HCT116 (cell line): Measurements from ENCODE around the gene TBCD. TPM values are rescaled to one million over a fixed set of nuclear protein-coding genes. Genes with fewer than 3 reads are reported as not detected.
"Not testable (repeated sequence)": the region's sequence is repeated elsewhere in the genome, so short reads cannot be mapped to it uniquely, and the experiment has no call there.

Source experiments
- ATAC-seq: fragments of 200-7000 bp; cut with Tn5 transposase; 2 replicates; pipeline ENCODE4 v1.9.1; 2020; ENCODE audit warnings: mild to moderate bottlenecking, moderate library complexity
- BruUV-seq: library from RNA; stranded (reverse); fragments of 400-500 nt; replicated peaks from 2 replicates; lab custom pipeline; 2021; lab: Mats Ljungman, UMichigan
- CTCF ChIA-PET: fragments of 300-600 bp; sonication (Branson Sonifier 250); formaldehyde crosslinking; loops from one replicate; lab custom pipeline; 2021; ENCODE audit warnings: antibody characterized with exemption; lab: Charles Lee
- POLR2A ChIA-PET: fragments of 300-600, 350-600 bp; sonication (Branson Sonifier 250); formaldehyde crosslinking; loops from one replicate; lab custom pipeline; 2021; ENCODE audit warnings: antibody characterized with exemption; lab: Charles Lee
- RAD21 ChIA-PET, 2 experiments: fragments of 300-600 bp; sonication (Branson Sonifier 250); formaldehyde crosslinking; loops; one replicate each; lab custom pipeline; 2023; ENCODE audit warnings: low total read pairs in 2 of 2; ENCODE audit not compliant: uncharacterized antibody in 2 of 2, unreplicated experiment in 2 of 2, low non-redundant PET in 1 of 2; lab: Charles Lee
- DNase-seq: peaks from one replicate; pipeline ENCODE4 v3.0.0-alpha.2; 2010; ENCODE audit warnings: low read depth, low spot score
- H2AFZ ChIP-seq: fragments of 200-600 bp; shearing (Covaris generic), sonication (generic); 2 replicates; pipeline ENCODE4 v1.6.1; 2017; ENCODE audit warnings: low read depth, mixed run types, mixed read lengths, antibody characterized with exemption, low read length; ENCODE audit not compliant: poor library complexity, severe bottlenecking
- H3K27ac ChIP-seq: 2 replicates; pipeline ENCODE4 v1.5.1; 2012; ENCODE audit warnings: low read depth, low read length
- H3K27me3 ChIP-seq: fragments of 200-600 bp; sonication (generic); 2 replicates; pipeline ENCODE4 v1.6.1; 2016; ENCODE audit warnings: mixed run types, low read length, mixed read lengths; ENCODE audit not compliant: insufficient read depth
- H3K36me3 ChIP-seq, 2 experiments: fragments of 200-500 bp in 1 of 2; fragments of 200-600 bp in 1 of 2; sonication (Bioruptor generic) in 1 of 2; sonication (generic) in 1 of 2; 2 replicates each; pipeline versions ENCODE4 v1.5.1 to v1.6.1; 2014 to 2016; ENCODE audit warnings: low read length in 2 of 2, inconsistent platforms in 1 of 2, mixed read lengths in 1 of 2, mixed run types in 1 of 2; ENCODE audit not compliant: insufficient read depth in 2 of 2, control insufficient read depth in 1 of 2
- H3K4me1 ChIP-seq, 2 experiments: fragments of 200-600 bp in 1 of 2; sonication (generic) in 1 of 2; 2 replicates each; pipeline versions ENCODE4 v1.5.1 to v1.6.1; 2012 to 2017; ENCODE audit warnings: low read length in 2 of 2, inconsistent platforms in 1 of 2, mild to moderate bottlenecking in 1 of 2, mixed read lengths in 1 of 2, mixed run types in 1 of 2, moderate library complexity in 1 of 2; ENCODE audit not compliant: insufficient read depth in 2 of 2, control insufficient read depth in 1 of 2
- H3K4me2 ChIP-seq: fragments of 200-600 bp; sonication (generic); 2 replicates; pipeline ENCODE4 v1.6.1; 2017; ENCODE audit warnings: mixed run types, low read length, mixed read lengths
- H3K4me3 ChIP-seq, 2 experiments: fragments of 200-600 bp in 1 of 2; sonication (generic) in 1 of 2; replicated peaks in 1 of 2; 2 replicates each; pipeline ENCODE4 v1.5.1; 2011 to 2016; ENCODE audit warnings: low read length in 2 of 2, control low read depth in 1 of 2, low read depth in 1 of 2, mild to moderate bottlenecking in 1 of 2, mixed read lengths in 1 of 2, mixed run types in 1 of 2
- H3K79me2 ChIP-seq: fragments of 200-600 bp; sonication (generic); 2 replicates; pipeline ENCODE4 v1.6.1; 2017; ENCODE audit warnings: mild to moderate bottlenecking, mixed run types, low read length, moderate library complexity, mixed read lengths; ENCODE audit not compliant: insufficient read depth
- H3K9ac ChIP-seq: fragments of 200-600 bp; sonication (generic); 2 replicates; pipeline ENCODE4 v1.6.1; 2016; ENCODE audit warnings: low read length, mixed read lengths
- H3K9me2 ChIP-seq: fragments of 200-600 bp; sonication (generic), shearing (Covaris generic); 2 replicates; pipeline ENCODE4 v1.6.1; 2017; ENCODE audit warnings: mixed run types, mild to moderate bottlenecking, moderate library complexity; ENCODE audit not compliant: insufficient read depth
- H3K9me3 ChIP-seq, 2 experiments: fragments of 200-500 bp in 1 of 2; fragments of 200-600 bp in 1 of 2; sonication (Bioruptor generic) in 1 of 2; sonication (generic) in 1 of 2; 2 replicates each; pipeline ENCODE4 v1.6.1; 2014 to 2017; ENCODE audit warnings: low read length in 2 of 2, mixed read lengths in 2 of 2, inconsistent platforms in 1 of 2, low read depth in 1 of 2, mild to moderate bottlenecking in 1 of 2, mixed run types in 1 of 2, moderate library complexity in 1 of 2; ENCODE audit not compliant: control insufficient read depth in 1 of 2, insufficient read depth in 1 of 2
- H4K20me1 ChIP-seq: fragments of 200-600 bp; sonication (generic), shearing (Covaris generic); 2 replicates; pipeline ENCODE4 v1.6.1; 2017; ENCODE audit warnings: mixed run types, mild to moderate bottlenecking, moderate library complexity; ENCODE audit not compliant: insufficient read depth
- CBX3 ChIP-seq: IDR thresholded peaks from 2 replicates; pipeline ENCODE4 v1.6.1; 2012; ENCODE audit warnings: low read depth
- ELF1 ChIP-seq: IDR thresholded peaks from 2 replicates; pipeline ENCODE4 v1.6.1; 2012; ENCODE audit warnings: low read depth, borderline replicate concordance
- EZH2 ChIP-seq: fragments of 200-600 bp; sonication (generic); IDR thresholded peaks from 2 replicates; pipeline ENCODE4 v1.6.1; 2017; ENCODE audit warnings: antibody characterized with exemption, mixed run types
- MAX ChIP-seq: IDR thresholded peaks from 2 replicates; pipeline ENCODE4 v1.6.1; 2012
- POLR2A ChIP-seq: IDR thresholded peaks from 2 replicates; pipeline ENCODE4 v1.7.0; 2011; ENCODE audit warnings: borderline replicate concordance; ENCODE audit not compliant: insufficient read depth, insufficient read length; ENCODE audit errors: extremely low read depth
- RAD21 ChIP-seq: IDR thresholded peaks from 2 replicates; pipeline ENCODE4 v1.6.1; 2012; ENCODE audit warnings: low read depth, mild to moderate bottlenecking
- SRF ChIP-seq: IDR thresholded peaks from 2 replicates; pipeline ENCODE4 v1.6.1; 2012; ENCODE audit warnings: low read depth
- ZBTB33 ChIP-seq: IDR thresholded peaks from 2 replicates; pipeline ENCODE4 v1.6.1; 2011; ENCODE audit warnings: mild to moderate bottlenecking, low read length, moderate library complexity; ENCODE audit not compliant: insufficient replicate concordance; ENCODE audit errors: extremely low read depth
- ZFX ChIP-seq: fragments of 450-650 bp; IDR thresholded peaks from 2 replicates; pipeline ENCODE4 v1.6.1; 2017
- intact Hi-C: fragments of 100-400 bp; cut with micrococcal nuclease; formaldehyde crosslinking; loops from 2 replicates; pipeline ENCODE4 v1.10.0; 2022
- total RNA-seq: library from RNA; stranded (reverse); gene quantifications from one replicate; pipeline ENCODE4 v1.2.1, GENCODE V29; 2021; ENCODE audit not compliant: unreplicated experiment
- TF ChIP-seq, protein P1 (sequence below), 3 experiments: fragments of 200-600 bp in 1 of 3; sonication (generic) in 1 of 3; IDR thresholded peaks in 2 of 3; conservative IDR thresholded peaks in 1 of 3; 2 replicates each; pipeline ENCODE4 v1.5.1; 2012 to 2017; ENCODE audit warnings: low read depth in 2 of 3, low read length in 2 of 3, antibody characterized with exemption in 1 of 3, borderline replicate concordance in 1 of 3, control low read depth in 1 of 3, mild to moderate bottlenecking in 1 of 3, mixed read lengths in 1 of 3, mixed run types in 1 of 3, moderate library complexity in 1 of 3; ENCODE audit not compliant: insufficient read depth in 1 of 3
- TF ChIP-seq, protein P2 (sequence below): IDR thresholded peaks from 2 replicates; pipeline ENCODE4 v1.6.1; 2012

The TBCD gene
- total RNA-seq, 1 experiment from 2014 or later = 152 TPM

DNA sequence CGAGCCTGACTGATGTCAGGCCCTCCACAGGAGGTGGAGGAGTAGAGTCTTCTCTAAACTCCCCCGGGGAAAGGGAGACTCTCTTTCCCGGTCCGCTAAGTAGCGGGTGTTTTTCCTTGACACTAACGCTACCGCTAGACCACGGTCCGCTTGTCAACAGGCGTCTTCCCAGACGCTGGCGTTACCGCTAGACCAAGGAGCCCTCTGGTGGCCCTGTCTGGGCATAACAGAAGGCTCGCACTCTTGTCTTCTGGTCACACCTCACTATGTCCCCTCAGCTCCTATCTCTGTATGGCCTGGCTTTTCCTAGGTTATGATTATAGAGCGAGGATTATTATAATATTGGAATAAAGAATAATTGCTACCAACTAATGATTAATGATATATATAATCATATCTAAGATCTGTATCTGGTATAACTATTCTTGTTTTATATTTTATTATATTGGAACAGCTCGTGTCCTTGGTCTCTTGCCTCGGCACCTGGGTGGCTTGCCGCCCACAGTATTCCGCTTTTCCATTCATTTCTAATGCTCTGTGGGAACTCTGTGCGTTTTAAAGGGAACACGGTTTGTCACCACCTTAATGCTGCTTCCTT is 26.0 kb downstream of the TBCD start:
- TF ChIP-seq, protein P1, sequence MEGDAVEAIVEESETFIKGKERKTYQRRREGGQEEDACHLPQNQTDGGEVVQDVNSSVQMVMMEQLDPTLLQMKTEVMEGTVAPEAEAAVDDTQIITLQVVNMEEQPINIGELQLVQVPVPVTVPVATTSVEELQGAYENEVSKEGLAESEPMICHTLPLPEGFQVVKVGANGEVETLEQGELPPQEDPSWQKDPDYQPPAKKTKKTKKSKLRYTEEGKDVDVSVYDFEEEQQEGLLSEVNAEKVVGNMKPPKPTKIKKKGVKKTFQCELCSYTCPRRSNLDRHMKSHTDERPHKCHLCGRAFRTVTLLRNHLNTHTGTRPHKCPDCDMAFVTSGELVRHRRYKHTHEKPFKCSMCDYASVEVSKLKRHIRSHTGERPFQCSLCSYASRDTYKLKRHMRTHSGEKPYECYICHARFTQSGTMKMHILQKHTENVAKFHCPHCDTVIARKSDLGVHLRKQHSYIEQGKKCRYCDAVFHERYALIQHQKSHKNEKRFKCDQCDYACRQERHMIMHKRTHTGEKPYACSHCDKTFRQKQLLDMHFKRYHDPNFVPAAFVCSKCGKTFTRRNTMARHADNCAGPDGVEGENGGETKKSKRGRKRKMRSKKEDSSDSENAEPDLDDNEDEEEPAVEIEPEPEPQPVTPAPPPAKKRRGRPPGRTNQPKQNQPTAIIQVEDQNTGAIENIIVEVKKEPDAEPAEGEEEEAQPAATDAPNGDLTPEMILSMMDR (IDR thresholded peaks at IDR 0.05 in 2 of 3, conservative IDR thresholded peaks at IDR 0.05 in 1 of 3; ENCODE audit: borderline replicate concordance in 1 of 3, insufficient read depth in 1 of 3, low read depth in 2 of 3, low read length in 2 of 3) = peak; percentile 36 to 41 (median 37); a peak in 5 of 6 replicates
- TF ChIP-seq RAD21 = peak; percentile 42
- TF ChIP-seq, all 23 proteins: peak for 2; not testable (repeated sequence) for 21
- BruUV-seq, DNase-seq, RAD21 ChIA-PET, H3K27ac ChIP-seq, H3K9me3 ChIP-seq, POLR2A ChIA-PET, intact Hi-C loops, H4K20me1 ChIP-seq, H3K4me1 ChIP-seq, ATAC-seq, H3K4me3 ChIP-seq, H3K9ac ChIP-seq, H3K9me2 ChIP-seq, H3K27me3 ChIP-seq, H3K4me2 ChIP-seq, H2AFZ ChIP-seq: not testable (repeated sequence)
- CTCF ChIA-PET = interaction anchor here (1.1 to 2.0 kb wide), 6 partner anchors 9 to 747 kb away, joined by 3 to 9 read pairs (median 4); partner anchors contain the start of gene RAC3
- H3K79me2 ChIP-seq = peaks cover 24% of the 10 kb centered on the region; the same call in 1 of the 2 replicates
- peaks cover 7 to 16% of the 10 kb centered on the region in 2 experiments; a peak in 3 of 4 replicates for H3K36me3 ChIP-seq

DNA sequence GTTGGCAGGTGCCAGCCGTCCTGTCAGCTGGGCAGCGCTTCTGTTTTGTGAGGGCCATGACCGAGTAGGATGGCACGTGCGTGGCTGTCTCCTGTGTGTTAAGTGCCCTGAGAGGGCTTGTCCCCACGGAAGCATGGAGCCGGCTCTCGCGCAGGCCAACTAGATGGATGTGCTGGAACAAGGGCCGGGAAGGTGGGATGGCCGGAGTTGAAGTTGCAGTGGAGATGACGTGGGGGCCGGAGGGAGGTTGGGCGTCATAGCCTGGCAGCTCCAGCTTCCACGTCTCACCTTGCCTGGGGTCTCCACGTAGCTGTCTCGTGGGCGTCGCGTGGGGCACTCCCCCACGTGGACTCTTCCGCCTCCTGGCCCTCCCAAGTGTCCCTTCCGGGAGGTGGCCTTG is 27.7 kb downstream of the TBCD start:
- Histone ChIP-seq H3K9ac (no peak overlapping the region), H3K9me2 (no peaks in the 10 kb centered on the region), H3K4me3 (no peak overlapping the region), H3K9me3 (no peaks in the 10 kb centered on the region), H3K36me3 (peaks cover 14 to 19% of the 10 kb centered on the region in 2 experiments; a peak in 3 of 4 replicates), H3K4me1 (no peaks in the 10 kb centered on the region), H2AFZ (no peak overlapping the region), H3K27me3 (no peaks in the 10 kb centered on the region), H3K27ac (no peak overlapping the region), H3K4me2 (no peak overlapping the region), H4K20me1 (no peaks in the 10 kb centered on the region), H3K79me2 (peaks cover 24% of the 10 kb centered on the region)
- ChIA-PET RAD21 (no interaction called here), CTCF (interaction anchor here (1.8 kb wide), 1 partner anchor 134 kb away, joined by 9 read pairs; no protein-coding TSS in a partner anchor), POLR2A (interaction anchor here (0.7 kb wide), 1 partner anchor 136 kb away, joined by 3 read pairs; no protein-coding TSS in a partner anchor)
- TF ChIP-seq, protein P2, sequence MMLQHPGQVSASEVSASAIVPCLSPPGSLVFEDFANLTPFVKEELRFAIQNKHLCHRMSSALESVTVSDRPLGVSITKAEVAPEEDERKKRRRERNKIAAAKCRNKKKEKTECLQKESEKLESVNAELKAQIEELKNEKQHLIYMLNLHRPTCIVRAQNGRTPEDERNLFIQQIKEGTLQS = no peak
- TF ChIP-seq POLR2A (no peak), ZBTB33 (no peak), EZH2 (no peak), MAX (no peak), SRF (no peak), ELF1 (no peak), CBX3 (no peak), ZFX (no peak), RAD21 (no peak)
- TF ChIP-seq, protein P1 (IDR thresholded peaks at IDR 0.05 in 2 of 3, conservative IDR thresholded peaks at IDR 0.05 in 1 of 3; ENCODE audit: borderline replicate concordance in 1 of 3, insufficient read depth in 1 of 3, low read depth in 2 of 3, low read length in 2 of 3) = no peak
- DNase-seq (no peak), ATAC-seq (no peak)
- no TSS peak for BruUV-seq
- intact Hi-C loops = no loop called here
